Stomach (tissue), 9 donors: ENCODE data around the gene WDR7. TPM values are rescaled to one million over a fixed set of nuclear protein-coding genes. Genes with fewer than 3 reads are reported as not detected.
A peak's percentile ranks its signal among the peaks of the same experiment; 100 is the strongest.

ENCODE experiments used
- DNase-seq, 2 donors: peaks; one replicate each; pipeline versions ENCODE4 v3.0.0 to v3.0.0-alpha.2; 2013 to 2019
- H3K27ac ChIP-seq, 5 donors: fragments of 200-600 bp in 4 of 5; sonication (generic) in 4 of 5; one replicate each; pipeline ENCODE4 v1.5.1; 2013 to 2019; ENCODE audit warnings: mild to moderate bottlenecking in 1 of 5, moderate library complexity in 1 of 5
- H3K27me3 ChIP-seq, 3 donors: fragments of 200-600 bp; sonication (generic); one replicate each; pipeline ENCODE4 v1.5.1; 2017 to 2019; ENCODE audit warnings: mixed run types in 1 of 3
- H3K36me3 ChIP-seq, 4 donors: fragments of 200-600 bp; sonication (generic); 1 replicate in 3 of 4; 2 replicates in 1 of 4; pipeline ENCODE4 v1.5.1; 2016 to 2019
- H3K4me1 ChIP-seq, 4 donors: fragments of 200-600 bp; sonication (generic); one replicate each; pipeline ENCODE4 v1.5.1; 2016 to 2019
- H3K4me3 ChIP-seq, 4 donors: fragments of 200-600 bp; sonication (generic) in 3 of 4; one replicate each; pipeline ENCODE4 v1.5.1; 2016 to 2019; ENCODE audit warnings: mild to moderate bottlenecking in 1 of 4
- H3K9me3 ChIP-seq, 4 donors: fragments of 200-600 bp; sonication (generic); one replicate each; pipeline ENCODE4 v1.5.1; 2016 to 2019
- CTCF ChIP-seq, 7 experiments: fragments of 450-650 bp in 4 of 7; fragments of 200-600 bp in 3 of 7; sonication (generic) in 3 of 7; IDR thresholded peaks; one replicate each; pipeline ENCODE4 v1.5.1; 2016 to 2019; ENCODE audit warnings: antibody characterized with exemption in 7 of 7, control low read depth in 2 of 7, mild to moderate bottlenecking in 1 of 7
- EP300 ChIP-seq: sonication (generic); formaldehyde crosslinking; IDR thresholded peaks from one replicate; pipeline ENCODE4 v1.6.1; 2017; ENCODE audit warnings: antibody characterized with exemption
- POLR2A ChIP-seq, 4 donors: fragments of 450-650 bp; IDR thresholded peaks; one replicate each; pipeline ENCODE4 v1.6.1; 2016; ENCODE audit warnings: antibody characterized with exemption in 4 of 4, control low read depth in 2 of 4, mild to moderate bottlenecking in 1 of 4, moderate library complexity in 1 of 4
- POLR2AphosphoS5 ChIP-seq, 3 donors: sonication (generic); formaldehyde crosslinking; IDR thresholded peaks; one replicate each; pipeline ENCODE4 v1.6.1; 2016; ENCODE audit warnings: antibody characterized with exemption in 3 of 3
- WGBS, 5 donors: extraction: QIAGEN DNeasy Blood & Tissue Kit in 3 of 5; methylation state at CpG; one replicate each; pipeline versions ENCODE4 v1.1.5 to v1.1.7; 2013 to 2018; 5-methylcytosine and 5-hydroxymethylcytosine counted together
- intact Hi-C: fragments of 100-400 bp; cut with DNase I; formaldehyde crosslinking; loops from one replicate; pipeline ENCODE4 v1.15.1; 2023; ENCODE audit warnings: low total_unique reads
- polyA plus RNA-seq, 3 donors: library from polyadenylated mRNA; stranded (reverse); fragments of 200-250 nt; gene quantifications; one replicate each; pipeline ENCODE4 v1.2.3, GENCODE V29; 2013
- total RNA-seq, 5 donors: library from RNA; depleted of rRNA; stranded (reverse); fragments of >200 nt; gene quantifications; one replicate each; pipeline versions ENCODE4 v1.1.0 to v1.2.3, GENCODE V29; 2014 to 2016
- donor health status: healthy with polysubstance abuse.
- donor health status: Bipolar disorder and iron deficiency.
- donor health status: healthy.

The WDR7 gene
- total and polyA plus RNA-seq, 8 donors = 1.7 to 250 (median 47.2) TPM

- WGBS, 5 donors = 84 to 93% (median 89%) methylated on average over 4 of the region's 4 CpGs
- Histone ChIP-seq H3K9me3 (no peaks in the 10 kb centered on the region), H3K4me1 (no peaks in the 10 kb centered on the region), H3K27ac (no peak overlapping the region), H3K27me3 (no peaks in the 10 kb centered on the region), H3K4me3 (no peak overlapping the region), H3K36me3 (peaks cover 8 to 59% (median 53%) of the 10 kb centered on the region in 4 donors)
- no peak for DNase-seq
- TF ChIP-seq CTCF (IDR thresholded peaks at IDR 0.05) (no peak), POLR2A (IDR thresholded peaks at IDR 0.05) (no peak), POLR2AphosphoS5 (IDR thresholded peaks at IDR 0.05) (no peak), EP300 (no peak)
- intact Hi-C loops = no loop called here
Measured at GRCh38 chr18:57025540-57025939, 374.4 kb downstream of the WDR7 start.

DNA sequence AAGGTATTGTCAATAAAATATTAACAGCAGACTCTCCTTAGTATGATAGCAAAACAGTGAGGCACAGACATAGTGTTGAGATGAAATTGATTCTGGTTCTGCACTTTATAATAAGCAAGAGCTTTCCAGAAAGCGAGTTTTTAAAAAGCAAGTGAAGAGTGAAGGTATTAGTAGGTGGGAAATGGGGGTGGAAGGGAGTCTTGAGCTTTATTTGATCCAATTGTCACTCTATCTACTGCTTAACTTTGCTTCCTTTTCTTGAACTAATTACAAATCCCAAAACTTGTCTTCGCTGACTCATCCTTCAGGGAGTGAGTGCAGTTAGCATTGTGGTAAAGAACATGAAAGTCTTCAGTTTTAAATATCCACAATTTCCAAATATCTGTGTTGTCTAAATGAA lies 375.2 kb downstream of the WDR7 start:
- intact Hi-C loops = no loop called here
- H3K4me3 ChIP-seq = no peak overlapping the region
- H3K4me1 ChIP-seq = no peaks in the 10 kb centered on the region
- H3K27ac ChIP-seq = no peak overlapping the region
- H3K27me3 ChIP-seq = no peaks in the 10 kb centered on the region
- H3K9me3 ChIP-seq = no peaks in the 10 kb centered on the region
- no peak for DNase-seq
- TF ChIP-seq POLR2A (IDR thresholded peaks at IDR 0.05) (no peak), POLR2AphosphoS5 (IDR thresholded peaks at IDR 0.05) (no peak), CTCF (IDR thresholded peaks at IDR 0.05) (no peak), EP300 (no peak)
- 94 to 100% (median 98%) methylated on average over 2 of the region's 2 CpGs for WGBS, 5 donors
- H3K36me3 ChIP-seq = peaks cover 8 to 56% (median 50%) of the 10 kb centered on the region in 4 donors

DNA sequence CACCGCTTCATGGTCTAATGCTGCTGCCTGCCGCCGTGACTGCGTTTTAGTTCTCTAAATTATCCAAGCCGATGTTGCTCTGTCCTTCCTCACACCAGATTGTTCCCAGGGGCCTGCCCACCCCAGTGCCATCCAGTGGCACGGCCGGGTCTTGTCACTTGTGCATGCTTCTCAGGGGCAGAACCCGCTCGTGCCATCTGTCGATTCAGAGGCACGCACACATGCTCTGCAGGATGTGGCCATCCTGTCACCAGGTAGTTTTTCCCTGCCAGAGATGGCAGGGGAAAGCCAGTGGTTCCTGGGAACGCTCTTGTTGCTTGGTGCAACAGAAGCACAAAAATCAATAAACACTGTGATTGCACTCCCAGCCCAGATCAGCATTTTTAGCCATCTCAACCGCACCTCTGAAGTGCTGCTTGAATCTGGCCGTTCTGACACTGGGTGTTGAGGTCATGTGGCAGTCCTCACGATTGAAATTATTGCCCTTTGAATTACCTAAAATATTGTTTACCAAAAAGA lies 376.1 kb downstream of the WDR7 start:
- H3K27me3 ChIP-seq = no peaks in the 10 kb centered on the region
- TF ChIP-seq POLR2A (IDR thresholded peaks at IDR 0.05) = no peak
- DNase-seq = peak in 1 of 2 donors; percentile 45
- WGBS, 5 donors = 80 to 93% (median 86%) methylated on average over 15 of the region's 15 CpGs
- H3K4me3 ChIP-seq = no peak overlapping the region
- H3K36me3 ChIP-seq = peaks cover 8 to 57% (median 52%) of the 10 kb centered on the region in 4 donors
- no peaks in the 10 kb centered on the region for H3K9me3 ChIP-seq
- no peak overlapping the region for H3K27ac ChIP-seq
- no peaks in the 10 kb centered on the region for H3K4me1 ChIP-seq
- intact Hi-C loops = no loop called here

DNA sequence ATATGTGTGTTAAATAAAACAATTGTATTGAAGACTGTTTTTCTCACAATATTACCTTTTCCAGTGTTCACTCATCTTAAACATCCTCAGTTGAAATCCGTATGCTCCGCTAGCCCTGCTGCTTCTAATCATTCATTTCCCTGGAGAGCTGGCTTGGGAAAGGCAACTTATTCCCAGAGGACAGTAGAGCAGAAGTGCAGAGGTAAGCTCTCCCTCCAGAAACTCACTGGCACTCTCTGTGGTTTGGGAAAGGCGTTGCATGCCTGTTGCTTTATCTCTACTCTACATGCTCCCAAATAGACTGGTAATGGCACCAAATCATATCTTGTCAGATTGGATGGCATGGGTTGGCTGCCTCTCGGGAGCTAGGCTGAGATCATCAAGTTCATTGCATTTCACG lies 378.6 kb downstream of the WDR7 start:
- intact Hi-C loops = no loop called here
- H3K27ac ChIP-seq = no peak overlapping the region
- TF ChIP-seq CTCF (IDR thresholded peaks at IDR 0.05) (no peak), POLR2AphosphoS5 (IDR thresholded peaks at IDR 0.05) (no peak), EP300 (no peak), POLR2A (IDR thresholded peaks at IDR 0.05) (no peak)
- no peaks in the 10 kb centered on the region for H3K4me1 ChIP-seq
- H3K4me3 ChIP-seq = no peak overlapping the region
- no peak for DNase-seq
- WGBS, 5 donors = 92 to 97% (median 95%) methylated on average over 5 of the region's 5 CpGs
- H3K9me3 ChIP-seq = no peaks in the 10 kb centered on the region
- H3K36me3 ChIP-seq = peaks cover 8 to 55% (median 47%) of the 10 kb centered on the region in 4 donors
- no peaks in the 10 kb centered on the region for H3K27me3 ChIP-seq

GRCh38 chr18:57030417-57030816 lies 379.3 kb downstream of the WDR7 start:
- 86 to 94% (median 90%) methylated on average over 5 of the region's 5 CpGs for WGBS, 5 donors
- H3K4me1 ChIP-seq = no peaks in the 10 kb centered on the region
- intact Hi-C loops = no loop called here

More at GRCh38 chr18:57030417-57030816, 379.3 kb downstream of the WDR7 start:
- no peak overlapping the region for H3K27ac ChIP-seq
- no peaks in the 10 kb centered on the region for H3K27me3 ChIP-seq
- TF ChIP-seq POLR2AphosphoS5 (IDR thresholded peaks at IDR 0.05) (no peak), CTCF (IDR thresholded peaks at IDR 0.05) (no peak), EP300 (no peak), POLR2A (IDR thresholded peaks at IDR 0.05) (no peak)
- peaks cover 8 to 55% (median 47%) of the 10 kb centered on the region in 4 donors for H3K36me3 ChIP-seq
- DNase-seq = no peak
- H3K4me3 ChIP-seq = no peak overlapping the region
- H3K9me3 ChIP-seq = no peaks in the 10 kb centered on the region
